Measurements from ENCODE around the gene GOPC. TPM values are rescaled to one million over a fixed set of nuclear protein-coding genes. Genes with fewer than 3 reads are reported as not detected.

The GOPC gene
- total RNA-seq, 1 experiment from 2014 or later, result 24.2 TPM

DNA sequence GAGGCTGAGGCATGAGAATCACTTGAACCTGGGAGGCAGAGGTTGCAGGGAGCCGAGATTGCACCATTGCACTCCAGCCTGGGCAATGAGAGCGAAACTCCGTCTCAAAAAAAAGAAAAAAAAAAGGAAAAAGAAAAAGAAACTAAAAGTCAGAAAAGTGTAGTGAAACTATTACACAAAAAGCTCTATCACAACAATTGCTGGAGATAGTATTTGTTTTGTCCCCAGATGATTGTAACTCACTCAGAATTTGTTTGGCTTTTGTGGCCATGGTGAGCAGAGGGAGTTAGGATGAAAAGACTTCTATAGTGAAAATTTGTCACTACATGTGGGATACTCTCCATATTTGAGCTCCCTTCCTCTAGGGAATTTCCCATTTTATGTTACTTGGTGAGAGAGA is 5.2 kb upstream of the GOPC start:
- Histone ChIP-seq H3K4me3 (replicated peaks in 1 of 2; ENCODE audit: low read depth in 1 of 2, low read length in 2 of 2) (no peak overlapping the region), H2AFZ (ENCODE audit: low read depth, low read length, poor library complexity, severe bottlenecking) (no peak overlapping the region), H3K4me2 (ENCODE audit: low read length) (no peak overlapping the region), H3K9me3 (ENCODE audit: control insufficient read depth in 1 of 2, insufficient read depth in 1 of 2, low read depth in 1 of 2, low read length in 2 of 2) (no peaks in the 10 kb centered on the region), H3K79me2 (ENCODE audit: insufficient read depth, low read length) (no peaks in the 10 kb centered on the region), H3K9ac (ENCODE audit: low read length) (no peak overlapping the region), H3K27ac (ENCODE audit: low read depth, low read length) (no peak overlapping the region), H3K9me2 (ENCODE audit: insufficient read depth) (no peaks in the 10 kb centered on the region), H4K20me1 (ENCODE audit: insufficient read depth) (no peaks in the 10 kb centered on the region), H3K4me1 (ENCODE audit: control insufficient read depth in 1 of 2, insufficient read depth in 2 of 2, low read length in 2 of 2) (peaks cover 5 to 10% of the 10 kb centered on the region in 2 experiments; a peak in 3 of 4 replicates), H3K36me3 (ENCODE audit: control insufficient read depth in 1 of 2, insufficient read depth in 2 of 2, low read length in 2 of 2) (no peaks in the 10 kb centered on the region), H3K27me3 (ENCODE audit: insufficient read depth, low read length) (no peaks in the 10 kb centered on the region)
- ChIA-PET POLR2A (no interaction called here), RAD21 (ENCODE audit: low non-redundant PET in 1 of 2, low total read pairs in 2 of 2, uncharacterized antibody in 2 of 2, unreplicated experiment in 2 of 2) (no interaction called here), CTCF (no interaction called here)
- no TSS peak for BruUV-seq (replicated peaks)
- TF ChIP-seq ZNF274 (IDR thresholded peaks at IDR 0.05; ENCODE audit: low read depth, low read length), result no peak
- TF ChIP-seq POLR2A (IDR thresholded peaks at IDR 0.05; ENCODE audit: borderline replicate concordance, extremely low read depth, insufficient read depth, insufficient read length), result no peak
- no peak for TF ChIP-seq EGR1 (IDR thresholded peaks at IDR 0.05; ENCODE audit: low read depth)
- TF ChIP-seq, protein P1, sequence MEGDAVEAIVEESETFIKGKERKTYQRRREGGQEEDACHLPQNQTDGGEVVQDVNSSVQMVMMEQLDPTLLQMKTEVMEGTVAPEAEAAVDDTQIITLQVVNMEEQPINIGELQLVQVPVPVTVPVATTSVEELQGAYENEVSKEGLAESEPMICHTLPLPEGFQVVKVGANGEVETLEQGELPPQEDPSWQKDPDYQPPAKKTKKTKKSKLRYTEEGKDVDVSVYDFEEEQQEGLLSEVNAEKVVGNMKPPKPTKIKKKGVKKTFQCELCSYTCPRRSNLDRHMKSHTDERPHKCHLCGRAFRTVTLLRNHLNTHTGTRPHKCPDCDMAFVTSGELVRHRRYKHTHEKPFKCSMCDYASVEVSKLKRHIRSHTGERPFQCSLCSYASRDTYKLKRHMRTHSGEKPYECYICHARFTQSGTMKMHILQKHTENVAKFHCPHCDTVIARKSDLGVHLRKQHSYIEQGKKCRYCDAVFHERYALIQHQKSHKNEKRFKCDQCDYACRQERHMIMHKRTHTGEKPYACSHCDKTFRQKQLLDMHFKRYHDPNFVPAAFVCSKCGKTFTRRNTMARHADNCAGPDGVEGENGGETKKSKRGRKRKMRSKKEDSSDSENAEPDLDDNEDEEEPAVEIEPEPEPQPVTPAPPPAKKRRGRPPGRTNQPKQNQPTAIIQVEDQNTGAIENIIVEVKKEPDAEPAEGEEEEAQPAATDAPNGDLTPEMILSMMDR (IDR thresholded peaks at IDR 0.05 in 2 of 3, conservative IDR thresholded peaks at IDR 0.05 in 1 of 3; ENCODE audit: borderline replicate concordance in 1 of 3, insufficient read depth in 1 of 3, low read depth in 2 of 3, low read length in 2 of 3), result no peak
- TF ChIP-seq ZFX (IDR thresholded peaks at IDR 0.05), result no peak
- TF ChIP-seq ELF1 (IDR thresholded peaks at IDR 0.05; ENCODE audit: borderline replicate concordance, low read depth), result no peak
- no peak for TF ChIP-seq RAD21 (IDR thresholded peaks at IDR 0.05; ENCODE audit: low read depth)
- TF ChIP-seq, protein P2, sequence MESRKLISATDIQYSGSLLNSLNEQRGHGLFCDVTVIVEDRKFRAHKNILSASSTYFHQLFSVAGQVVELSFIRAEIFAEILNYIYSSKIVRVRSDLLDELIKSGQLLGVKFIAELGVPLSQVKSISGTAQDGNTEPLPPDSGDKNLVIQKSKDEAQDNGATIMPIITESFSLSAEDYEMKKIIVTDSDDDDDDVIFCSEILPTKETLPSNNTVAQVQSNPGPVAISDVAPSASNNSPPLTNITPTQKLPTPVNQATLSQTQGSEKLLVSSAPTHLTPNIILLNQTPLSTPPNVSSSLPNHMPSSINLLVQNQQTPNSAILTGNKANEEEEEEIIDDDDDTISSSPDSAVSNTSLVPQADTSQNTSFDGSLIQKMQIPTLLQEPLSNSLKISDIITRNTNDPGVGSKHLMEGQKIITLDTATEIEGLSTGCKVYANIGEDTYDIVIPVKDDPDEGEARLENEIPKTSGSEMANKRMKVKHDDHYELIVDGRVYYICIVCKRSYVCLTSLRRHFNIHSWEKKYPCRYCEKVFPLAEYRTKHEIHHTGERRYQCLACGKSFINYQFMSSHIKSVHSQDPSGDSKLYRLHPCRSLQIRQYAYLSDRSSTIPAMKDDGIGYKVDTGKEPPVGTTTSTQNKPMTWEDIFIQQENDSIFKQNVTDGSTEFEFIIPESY (IDR thresholded peaks at IDR 0.05; ENCODE audit: extremely low read depth, insufficient replicate concordance, low read length), result no peak
- TF ChIP-seq CBX3 (IDR thresholded peaks at IDR 0.05; ENCODE audit: low read depth), result no peak
- no peak for TF ChIP-seq JUND (IDR thresholded peaks at IDR 0.05)
- TF ChIP-seq, protein P3, sequence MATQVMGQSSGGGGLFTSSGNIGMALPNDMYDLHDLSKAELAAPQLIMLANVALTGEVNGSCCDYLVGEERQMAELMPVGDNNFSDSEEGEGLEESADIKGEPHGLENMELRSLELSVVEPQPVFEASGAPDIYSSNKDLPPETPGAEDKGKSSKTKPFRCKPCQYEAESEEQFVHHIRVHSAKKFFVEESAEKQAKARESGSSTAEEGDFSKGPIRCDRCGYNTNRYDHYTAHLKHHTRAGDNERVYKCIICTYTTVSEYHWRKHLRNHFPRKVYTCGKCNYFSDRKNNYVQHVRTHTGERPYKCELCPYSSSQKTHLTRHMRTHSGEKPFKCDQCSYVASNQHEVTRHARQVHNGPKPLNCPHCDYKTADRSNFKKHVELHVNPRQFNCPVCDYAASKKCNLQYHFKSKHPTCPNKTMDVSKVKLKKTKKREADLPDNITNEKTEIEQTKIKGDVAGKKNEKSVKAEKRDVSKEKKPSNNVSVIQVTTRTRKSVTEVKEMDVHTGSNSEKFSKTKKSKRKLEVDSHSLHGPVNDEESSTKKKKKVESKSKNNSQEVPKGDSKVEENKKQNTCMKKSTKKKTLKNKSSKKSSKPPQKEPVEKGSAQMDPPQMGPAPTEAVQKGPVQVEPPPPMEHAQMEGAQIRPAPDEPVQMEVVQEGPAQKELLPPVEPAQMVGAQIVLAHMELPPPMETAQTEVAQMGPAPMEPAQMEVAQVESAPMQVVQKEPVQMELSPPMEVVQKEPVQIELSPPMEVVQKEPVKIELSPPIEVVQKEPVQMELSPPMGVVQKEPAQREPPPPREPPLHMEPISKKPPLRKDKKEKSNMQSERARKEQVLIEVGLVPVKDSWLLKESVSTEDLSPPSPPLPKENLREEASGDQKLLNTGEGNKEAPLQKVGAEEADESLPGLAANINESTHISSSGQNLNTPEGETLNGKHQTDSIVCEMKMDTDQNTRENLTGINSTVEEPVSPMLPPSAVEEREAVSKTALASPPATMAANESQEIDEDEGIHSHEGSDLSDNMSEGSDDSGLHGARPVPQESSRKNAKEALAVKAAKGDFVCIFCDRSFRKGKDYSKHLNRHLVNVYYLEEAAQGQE (IDR thresholded peaks at IDR 0.05; ENCODE audit: low read depth), result no peak
- no peak for TF ChIP-seq TCF7L2 (IDR thresholded peaks at IDR 0.05; ENCODE audit: borderline replicate concordance, extremely low read depth, insufficient read depth, insufficient read length)
- TF ChIP-seq, protein P4, sequence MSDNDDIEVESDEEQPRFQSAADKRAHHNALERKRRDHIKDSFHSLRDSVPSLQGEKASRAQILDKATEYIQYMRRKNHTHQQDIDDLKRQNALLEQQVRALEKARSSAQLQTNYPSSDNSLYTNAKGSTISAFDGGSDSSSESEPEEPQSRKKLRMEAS (IDR thresholded peaks at IDR 0.05), result no peak
- no peak for TF ChIP-seq POLR2AphosphoS5 (IDR thresholded peaks at IDR 0.05; ENCODE audit: low read depth, low read length)
- TF ChIP-seq FOSL1 (IDR thresholded peaks at IDR 0.05; ENCODE audit: low read depth), result no peak
- no peak for DNase-seq (ENCODE audit: low read depth, low spot score)
- intact Hi-C loops (cut with micrococcal nuclease), result loop anchor here (10.0 kb wide), 1 partner anchor 217 kb away; no protein-coding TSS in a partner anchor
- ATAC-seq, result no peak
